A549 (cell line): ENCODE measurements around the gene ARID5B.

Experiments used
- CHD2 ChIP-seq: fragments of 150-350 bp; IDR thresholded peaks from 2 replicates; pipeline ENCODE4 v1.6.1; 2014; ENCODE audit warnings: low read length; ENCODE audit not compliant: partially characterized antibody
- EP300 ChIP-seq, 2 experiments: fragments of >200 bp; sonication (Bioruptor Twin); formaldehyde crosslinking; IDR thresholded peaks; 2 replicates in 1 of 2; 3 replicates in 1 of 2; pipeline ENCODE4 v1.6.1; 2016 to 2017
- ESRRA ChIP-seq: fragments of 150-350 bp; IDR thresholded peaks from 2 replicates; pipeline ENCODE4 v1.6.1; 2014; ENCODE audit warnings: mild to moderate bottlenecking, low read length, borderline replicate concordance
- HEYL ChIP-seq: fragments of 250-450 bp; sonication (Bioruptor Pico); IDR thresholded peaks from 2 replicates; pipeline ENCODE4 v1.8.0; 2021; ENCODE audit warnings: mild to moderate bottlenecking, moderate library complexity
- POLR2A ChIP-seq: IDR thresholded peaks from 2 replicates; pipeline ENCODE4 v1.6.1; 2012; ENCODE audit warnings: mild to moderate bottlenecking, low read length
- RARB ChIP-seq: fragments of 250-450 bp; sonication (Bioruptor Pico); IDR thresholded peaks from 2 replicates; pipeline ENCODE4 v1.8.0; 2021; ENCODE audit warnings: mild to moderate bottlenecking, moderate library complexity
- RCOR1 ChIP-seq: fragments of 150-350 bp; IDR thresholded peaks from 2 replicates; pipeline ENCODE4 v1.6.1; 2014; ENCODE audit warnings: antibody characterized with exemption, low read length, low read depth
- ZC3H11A ChIP-seq: fragments of 450-650 bp; IDR thresholded peaks from 2 replicates; pipeline ENCODE4 v1.6.1; 2014; ENCODE audit warnings: antibody characterized with exemption, mild to moderate bottlenecking
- TF ChIP-seq, protein P1 (sequence below): fragments of >200 bp; sonication (Bioruptor Twin); formaldehyde crosslinking; IDR thresholded peaks from 3 replicates; pipeline ENCODE4 v1.5.1; 2016

GRCh38 chr10:62057359-62057758 lies 155.9 kb downstream of the ARID5B start:
- TF ChIP-seq ZC3H11A (no peak), RARB (no peak), EP300 (IDR thresholded peaks at IDR 0.05) (no peak), POLR2A (no peak), CHD2 (no peak), RCOR1 (no peak), HEYL (no peak), ESRRA (no peak)
- TF ChIP-seq, protein P1, sequence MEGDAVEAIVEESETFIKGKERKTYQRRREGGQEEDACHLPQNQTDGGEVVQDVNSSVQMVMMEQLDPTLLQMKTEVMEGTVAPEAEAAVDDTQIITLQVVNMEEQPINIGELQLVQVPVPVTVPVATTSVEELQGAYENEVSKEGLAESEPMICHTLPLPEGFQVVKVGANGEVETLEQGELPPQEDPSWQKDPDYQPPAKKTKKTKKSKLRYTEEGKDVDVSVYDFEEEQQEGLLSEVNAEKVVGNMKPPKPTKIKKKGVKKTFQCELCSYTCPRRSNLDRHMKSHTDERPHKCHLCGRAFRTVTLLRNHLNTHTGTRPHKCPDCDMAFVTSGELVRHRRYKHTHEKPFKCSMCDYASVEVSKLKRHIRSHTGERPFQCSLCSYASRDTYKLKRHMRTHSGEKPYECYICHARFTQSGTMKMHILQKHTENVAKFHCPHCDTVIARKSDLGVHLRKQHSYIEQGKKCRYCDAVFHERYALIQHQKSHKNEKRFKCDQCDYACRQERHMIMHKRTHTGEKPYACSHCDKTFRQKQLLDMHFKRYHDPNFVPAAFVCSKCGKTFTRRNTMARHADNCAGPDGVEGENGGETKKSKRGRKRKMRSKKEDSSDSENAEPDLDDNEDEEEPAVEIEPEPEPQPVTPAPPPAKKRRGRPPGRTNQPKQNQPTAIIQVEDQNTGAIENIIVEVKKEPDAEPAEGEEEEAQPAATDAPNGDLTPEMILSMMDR, result no peak
